Measurements from ENCODE around the gene ALDH3B1.

DNA sequence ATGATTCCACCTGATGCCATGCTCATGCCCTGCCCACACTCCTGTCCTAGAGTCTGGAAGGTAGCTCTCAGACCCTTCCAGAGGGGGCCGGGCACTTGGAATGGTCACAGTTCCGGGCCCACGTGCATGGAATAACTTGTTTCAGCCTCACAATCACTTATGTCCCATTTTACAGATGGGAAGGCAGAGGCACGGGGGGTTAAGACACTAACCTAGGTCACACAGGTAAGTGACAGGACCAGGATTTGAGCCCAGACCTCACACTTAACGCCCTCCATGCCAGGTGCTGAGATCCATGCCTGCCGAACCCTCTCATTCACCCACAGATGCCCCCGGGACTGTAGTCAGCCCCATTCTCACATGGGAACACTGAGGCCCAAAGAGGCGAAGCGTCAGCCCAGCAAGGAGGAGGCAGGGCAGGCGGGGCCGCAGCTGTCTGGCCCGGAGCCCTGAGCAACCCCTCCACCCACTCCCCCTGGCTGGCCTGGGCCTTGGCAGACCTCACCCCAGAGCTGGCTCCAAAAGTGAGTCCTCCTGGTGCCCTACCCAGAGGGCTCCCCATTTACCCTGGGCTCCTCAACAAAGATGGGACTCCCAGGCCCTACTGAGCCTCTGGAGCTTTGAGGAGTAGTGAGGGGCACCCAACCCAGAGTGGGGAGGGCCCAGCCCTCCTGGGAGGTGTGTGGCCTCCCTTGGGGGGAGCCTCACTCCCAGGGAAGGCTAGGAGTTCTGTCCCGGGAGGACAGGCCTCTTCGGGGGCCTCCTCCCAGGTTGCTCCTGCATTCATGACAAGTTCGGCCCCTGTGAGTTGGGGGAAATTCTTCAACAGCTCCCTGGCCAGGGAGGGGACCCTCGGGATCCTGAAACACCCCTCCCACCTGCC, 2.4 kb upstream of the ALDH3B1 start:
- TF ChIP-seq, protein P1, sequence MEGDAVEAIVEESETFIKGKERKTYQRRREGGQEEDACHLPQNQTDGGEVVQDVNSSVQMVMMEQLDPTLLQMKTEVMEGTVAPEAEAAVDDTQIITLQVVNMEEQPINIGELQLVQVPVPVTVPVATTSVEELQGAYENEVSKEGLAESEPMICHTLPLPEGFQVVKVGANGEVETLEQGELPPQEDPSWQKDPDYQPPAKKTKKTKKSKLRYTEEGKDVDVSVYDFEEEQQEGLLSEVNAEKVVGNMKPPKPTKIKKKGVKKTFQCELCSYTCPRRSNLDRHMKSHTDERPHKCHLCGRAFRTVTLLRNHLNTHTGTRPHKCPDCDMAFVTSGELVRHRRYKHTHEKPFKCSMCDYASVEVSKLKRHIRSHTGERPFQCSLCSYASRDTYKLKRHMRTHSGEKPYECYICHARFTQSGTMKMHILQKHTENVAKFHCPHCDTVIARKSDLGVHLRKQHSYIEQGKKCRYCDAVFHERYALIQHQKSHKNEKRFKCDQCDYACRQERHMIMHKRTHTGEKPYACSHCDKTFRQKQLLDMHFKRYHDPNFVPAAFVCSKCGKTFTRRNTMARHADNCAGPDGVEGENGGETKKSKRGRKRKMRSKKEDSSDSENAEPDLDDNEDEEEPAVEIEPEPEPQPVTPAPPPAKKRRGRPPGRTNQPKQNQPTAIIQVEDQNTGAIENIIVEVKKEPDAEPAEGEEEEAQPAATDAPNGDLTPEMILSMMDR (IDR thresholded peaks at IDR 0.05; ENCODE audit: insufficient read depth, low read length, poor library complexity, severe bottlenecking), result no peak
- no peak for TF ChIP-seq EZH2phosphoT487 (conservative IDR thresholded peaks at IDR 0.05; ENCODE audit: low read length)

Data from SU-DHL-6 (cell line).